Erythroblast (primary cell): Measurements from ENCODE around the gene IP6K3.

Experiments
- GATA1 ChIP-seq: IDR thresholded peaks from 2 replicates; pipeline ENCODE4 v1.6.1; 2011; ENCODE audit warnings: low read depth, mild to moderate bottlenecking, control low read depth, low read length, moderate library complexity
- POLR2A ChIP-seq: IDR thresholded peaks from 2 replicates; pipeline ENCODE4 v1.6.1; 2011; ENCODE audit warnings: mild to moderate bottlenecking, low read length

DNA sequence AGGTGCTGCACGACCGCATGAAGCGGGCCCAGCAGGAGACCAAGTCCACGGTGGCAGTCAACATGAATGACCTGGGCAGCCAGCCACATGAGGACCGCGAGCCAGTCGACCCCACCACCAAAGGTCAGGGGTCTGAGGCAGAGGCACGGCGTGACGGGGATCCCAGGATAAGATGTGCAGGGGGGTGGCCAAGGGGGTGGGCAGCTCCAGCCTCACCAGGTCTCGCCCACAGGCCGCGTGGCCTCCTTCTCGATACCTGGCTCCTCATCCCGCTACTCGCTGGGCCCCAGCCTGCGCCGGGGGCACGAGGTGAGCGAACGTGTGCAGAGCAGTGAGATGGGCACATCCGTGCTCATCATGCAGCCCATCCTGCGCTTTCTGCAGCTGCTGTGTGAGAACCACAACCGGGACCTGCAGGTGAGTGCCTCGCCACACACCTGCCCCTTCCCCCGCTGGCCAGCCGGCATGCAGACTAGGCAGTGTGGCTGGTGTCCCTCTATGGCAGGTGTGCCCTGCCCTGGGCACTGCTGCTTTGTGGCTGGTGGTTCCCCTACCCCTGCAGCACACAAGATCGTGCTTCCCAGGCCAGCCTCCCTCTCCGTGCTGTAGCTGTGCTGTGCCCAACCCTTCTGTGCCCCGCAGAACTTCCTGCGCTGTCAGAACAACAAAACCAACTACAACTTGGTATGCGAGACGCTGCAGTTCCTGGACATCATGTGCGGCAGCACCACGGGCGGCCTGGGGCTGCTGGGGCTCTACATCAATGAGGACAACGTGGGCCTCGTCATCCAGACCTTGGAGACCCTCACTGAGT, 61.1 kb downstream of the IP6K3 start:
- no peak for TF ChIP-seq POLR2A
- TF ChIP-seq GATA1, result no peak
